DND-41 (cell line): ENCODE results near the gene DCTD.

Source experiments
- ATAC-seq: fragments of 200-7000 bp; cut with Tn5 transposase; 3 replicates; pipeline ENCODE4 v1.9.1; 2021; ENCODE audit warnings: low read depth; ENCODE audit not compliant: insufficient read depth
- DNase-seq: peaks from one replicate; pipeline ENCODE4 v3.0.0-alpha.2; 2020
- H2AFZ ChIP-seq: 2 replicates; pipeline ENCODE4 v1.6.0; 2012; ENCODE audit warnings: low read depth, low read length
- H3K27ac ChIP-seq: 2 replicates; pipeline ENCODE4 v1.5.1; 2012; ENCODE audit warnings: low read length, inconsistent platforms
- H3K27me3 ChIP-seq: fragments of 200-600 bp; sonication (generic); 2 replicates; pipeline ENCODE4 v1.6.0; 2012; ENCODE audit warnings: low read length, mild to moderate bottlenecking, inconsistent platforms; ENCODE audit not compliant: insufficient read depth, poor library complexity
- H3K36me3 ChIP-seq: 2 replicates; pipeline ENCODE4 v1.5.1; 2012; ENCODE audit warnings: low read length, inconsistent platforms; ENCODE audit not compliant: insufficient read depth
- H3K4me1 ChIP-seq: 2 replicates; pipeline ENCODE4 v1.5.1; 2012; ENCODE audit warnings: mild to moderate bottlenecking, low read length; ENCODE audit not compliant: insufficient read depth
- H3K4me2 ChIP-seq: 2 replicates; pipeline ENCODE4 v1.6.0; 2012; ENCODE audit warnings: mild to moderate bottlenecking, moderate library complexity, low read length, inconsistent platforms; ENCODE audit not compliant: insufficient read depth
- H3K4me3 ChIP-seq, 2 experiments: fragments of 200-600 bp in 1 of 2; shearing (Covaris generic) in 1 of 2; 2 replicates each; pipeline ENCODE4 v1.5.1; 2012 to 2016; ENCODE audit warnings: inconsistent platforms in 2 of 2, low read length in 2 of 2, mild to moderate bottlenecking in 2 of 2, low read depth in 1 of 2, moderate library complexity in 1 of 2
- H3K79me2 ChIP-seq: 2 replicates; pipeline ENCODE4 v1.6.0; 2012; ENCODE audit warnings: low read length, inconsistent platforms; ENCODE audit not compliant: insufficient read depth
- H3K9ac ChIP-seq: 2 replicates; pipeline ENCODE4 v1.6.0; 2012; ENCODE audit warnings: low read depth, mild to moderate bottlenecking, inconsistent platforms, low read length, moderate library complexity
- H3K9me3 ChIP-seq: 2 replicates; pipeline ENCODE4 v1.5.1; 2012; ENCODE audit warnings: low read length, moderate library complexity, mild to moderate bottlenecking, inconsistent platforms; ENCODE audit not compliant: insufficient read depth, severe bottlenecking
- H4K20me1 ChIP-seq: 2 replicates; pipeline ENCODE4 v1.6.0; 2012; ENCODE audit warnings: low read length; ENCODE audit not compliant: insufficient read depth
- EZH2 ChIP-seq: IDR thresholded peaks from 3 replicates; pipeline ENCODE4 v1.6.1; 2012; ENCODE audit warnings: borderline replicate concordance, low read depth, mild to moderate bottlenecking, moderate library complexity, low read length, inconsistent platforms; ENCODE audit not compliant: severe bottlenecking
- TF ChIP-seq, protein P1 (sequence below): IDR thresholded peaks from 2 replicates; pipeline ENCODE4 v1.5.1; 2012; ENCODE audit warnings: borderline replicate concordance, low read length, moderate library complexity, mild to moderate bottlenecking; ENCODE audit not compliant: poor library complexity, severe bottlenecking; ENCODE audit errors: extremely low read depth

Gene DCTD

DNA sequence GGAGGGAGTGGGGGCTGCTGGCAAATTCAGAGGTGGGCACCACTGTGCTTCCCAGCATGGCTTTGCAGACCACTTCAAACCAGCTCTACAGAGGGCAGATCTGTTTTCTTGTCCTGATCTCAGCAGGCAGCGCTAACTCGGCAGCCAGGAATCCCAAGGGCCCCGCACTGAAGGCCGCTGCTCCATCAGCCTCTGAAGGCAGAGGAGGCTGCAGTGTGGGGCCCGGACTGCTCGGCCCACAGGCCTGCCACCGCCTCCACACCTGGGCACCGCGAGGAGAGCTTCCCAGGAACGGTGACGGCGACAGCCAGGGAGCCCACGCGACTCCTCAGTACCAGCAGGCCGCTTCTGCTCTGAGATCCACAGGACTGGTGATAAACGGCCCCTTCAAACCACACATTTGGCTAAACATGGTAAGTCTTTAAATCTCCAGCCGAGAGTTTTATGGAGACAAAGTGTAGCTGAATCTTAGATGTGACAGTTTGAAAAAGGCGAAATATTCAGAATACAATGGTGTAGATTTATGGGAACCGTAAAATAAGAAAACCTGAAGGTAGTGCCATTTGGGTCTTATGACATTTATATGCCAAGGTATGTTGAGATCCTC is 23.6 kb downstream of the DCTD start:
- H3K4me2 ChIP-seq = no peak overlapping the region
- H3K9me3 ChIP-seq = no peaks in the 10 kb centered on the region
- ATAC-seq (no peak), DNase-seq (no peak)
- H2AFZ ChIP-seq = no peak overlapping the region
- H3K4me3 ChIP-seq = no peak overlapping the region
- no peak overlapping the region for H3K9ac ChIP-seq
- H3K36me3 ChIP-seq = peaks cover 94% of the 10 kb centered on the region
- H4K20me1 ChIP-seq = peaks cover 9% of the 10 kb centered on the region
- no peaks in the 10 kb centered on the region for H3K4me1 ChIP-seq
- no peaks in the 10 kb centered on the region for H3K27me3 ChIP-seq
- H3K27ac ChIP-seq = no peak overlapping the region
- TF ChIP-seq EZH2 = no peak
- TF ChIP-seq, protein P1, sequence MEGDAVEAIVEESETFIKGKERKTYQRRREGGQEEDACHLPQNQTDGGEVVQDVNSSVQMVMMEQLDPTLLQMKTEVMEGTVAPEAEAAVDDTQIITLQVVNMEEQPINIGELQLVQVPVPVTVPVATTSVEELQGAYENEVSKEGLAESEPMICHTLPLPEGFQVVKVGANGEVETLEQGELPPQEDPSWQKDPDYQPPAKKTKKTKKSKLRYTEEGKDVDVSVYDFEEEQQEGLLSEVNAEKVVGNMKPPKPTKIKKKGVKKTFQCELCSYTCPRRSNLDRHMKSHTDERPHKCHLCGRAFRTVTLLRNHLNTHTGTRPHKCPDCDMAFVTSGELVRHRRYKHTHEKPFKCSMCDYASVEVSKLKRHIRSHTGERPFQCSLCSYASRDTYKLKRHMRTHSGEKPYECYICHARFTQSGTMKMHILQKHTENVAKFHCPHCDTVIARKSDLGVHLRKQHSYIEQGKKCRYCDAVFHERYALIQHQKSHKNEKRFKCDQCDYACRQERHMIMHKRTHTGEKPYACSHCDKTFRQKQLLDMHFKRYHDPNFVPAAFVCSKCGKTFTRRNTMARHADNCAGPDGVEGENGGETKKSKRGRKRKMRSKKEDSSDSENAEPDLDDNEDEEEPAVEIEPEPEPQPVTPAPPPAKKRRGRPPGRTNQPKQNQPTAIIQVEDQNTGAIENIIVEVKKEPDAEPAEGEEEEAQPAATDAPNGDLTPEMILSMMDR = no peak
- H3K79me2 ChIP-seq = no peaks in the 10 kb centered on the region; the same call in 1 of the 2 replicates

DNA sequence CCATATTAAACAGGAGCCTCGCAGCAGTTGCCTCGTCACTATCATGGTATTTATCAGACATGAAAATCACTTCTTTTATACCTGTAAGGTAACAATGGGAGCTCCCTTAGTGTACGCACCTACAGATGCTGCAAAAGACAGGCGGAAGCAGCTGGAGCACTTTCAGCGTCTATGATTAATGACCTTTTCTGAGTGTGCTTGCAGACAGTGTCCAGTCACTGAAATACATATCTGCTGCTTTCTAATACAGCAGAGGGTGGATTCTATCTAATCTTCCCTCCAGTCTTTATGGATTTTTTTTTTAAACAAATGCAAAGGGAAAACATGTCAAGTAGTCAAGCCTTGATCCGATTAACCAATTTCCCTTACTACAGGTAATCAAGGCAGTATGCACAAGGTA is 24.1 kb downstream of the DCTD start:
- Histone ChIP-seq H3K36me3 (peaks cover 95% of the 10 kb centered on the region), H3K4me1 (no peaks in the 10 kb centered on the region), H3K9me3 (no peaks in the 10 kb centered on the region), H2AFZ (no peak overlapping the region), H3K79me2 (no peaks in the 10 kb centered on the region; the same call in 1 of the 2 replicates), H3K27me3 (no peaks in the 10 kb centered on the region), H4K20me1 (peaks cover 9% of the 10 kb centered on the region), H3K4me3 (no peak overlapping the region), H3K4me2 (no peak overlapping the region), H3K27ac (no peak overlapping the region), H3K9ac (no peak overlapping the region)
- no peak for ATAC-seq
- TF ChIP-seq EZH2 = no peak
- TF ChIP-seq, protein P1 = no peak
- DNase-seq = no peak

DNA sequence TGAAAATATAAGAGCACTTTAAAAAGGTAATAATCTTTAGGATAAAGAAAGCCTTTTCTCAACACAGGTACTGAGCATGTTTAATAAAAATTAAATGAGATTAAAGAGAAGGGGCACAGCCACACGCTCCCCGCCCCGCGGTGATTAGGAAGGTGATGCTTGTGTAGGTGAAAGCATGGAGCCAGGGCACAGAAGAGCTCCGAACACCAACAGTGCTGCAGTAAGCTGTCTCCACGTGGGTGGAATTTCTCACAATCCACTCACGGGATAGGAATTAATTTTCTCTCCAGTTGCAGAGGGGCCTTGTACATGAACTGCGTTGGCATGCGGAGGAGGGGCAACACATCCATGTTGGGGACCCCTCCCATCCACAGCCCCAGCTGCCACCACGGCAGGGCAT is 27.0 kb downstream of the DCTD start:
- DNase-seq (no peak), ATAC-seq (no peak)
- H3K27ac ChIP-seq = no peak overlapping the region
- no peak overlapping the region for H2AFZ ChIP-seq
- H3K4me2 ChIP-seq = no peak overlapping the region
- H3K4me1 ChIP-seq = no peaks in the 10 kb centered on the region
- no peaks in the 10 kb centered on the region; the same call in 1 of the 2 replicates for H4K20me1 ChIP-seq
- no peak overlapping the region for H3K4me3 ChIP-seq
- H3K27me3 ChIP-seq = no peaks in the 10 kb centered on the region
- H3K9me3 ChIP-seq = peaks cover 6% of the 10 kb centered on the region
- no peaks in the 10 kb centered on the region for H3K79me2 ChIP-seq
- peaks cover 97% of the 10 kb centered on the region for H3K36me3 ChIP-seq
- no peak overlapping the region for H3K9ac ChIP-seq
- no peak for TF ChIP-seq EZH2
- TF ChIP-seq, protein P1 = no peak
